ENCODE data around the gene MANF. TPM values are rescaled to one million over a fixed set of nuclear protein-coding genes. Genes with fewer than 3 reads are reported as not detected.

The MANF gene
- total and polyA plus RNA-seq, 10 donors = 31.8 to 85.8 (median 47.7) TPM

- Histone ChIP-seq H3K36me3 (no peaks in the 10 kb centered on the region), H3K9me3 (peaks cover 0 to 4% (median 0%) of the 10 kb centered on the region in 8 donors), H3K27ac (no peak overlapping the region), H3K27me3 (replicated peaks in 1 of 7) (peaks cover 0 to 5% (median 0%) of the 10 kb centered on the region in 7 donors), H3K4me3 (no peak overlapping the region), H3K4me1 (no peaks in the 10 kb centered on the region)
- WGBS, 5 donors = 86 to 96% (median 90%) methylated on average over 1 of the region's 1 CpG
- intact Hi-C loops (cut with DNase I; ENCODE audit: low total_unique reads) = no loop called here
- TF ChIP-seq CTCF (IDR thresholded peaks at IDR 0.05 in 8 of 11, conservative IDR thresholded peaks at IDR 0.05 in 3 of 11) (no peak), POLR2A (IDR thresholded peaks at IDR 0.05) (no peak), POLR2AphosphoS5 (IDR thresholded peaks at IDR 0.05) (no peak)
- DNase-seq = no peak
These were observed 34.3 kb upstream of the MANF start for GRCh38 chr3:51350751-51351150.

GRCh38 chr3:51353131-51353530 lies 32.0 kb upstream of the MANF start:
- Histone ChIP-seq H3K9me3 (no peaks in the 10 kb centered on the region), H3K4me1 (no peaks in the 10 kb centered on the region), H3K4me3 (no peak overlapping the region), H3K36me3 (no peaks in the 10 kb centered on the region), H3K27ac (no peak overlapping the region), H3K27me3 (replicated peaks in 1 of 7) (peaks cover 0 to 5% (median 0%) of the 10 kb centered on the region in 7 donors)
- TF ChIP-seq POLR2A (IDR thresholded peaks at IDR 0.05) (no peak), POLR2AphosphoS5 (IDR thresholded peaks at IDR 0.05) (no peak), CTCF (IDR thresholded peaks at IDR 0.05 in 8 of 11, conservative IDR thresholded peaks at IDR 0.05 in 3 of 11) (no peak)
- DNase-seq = no peak
- WGBS, 5 donors = 88 to 95% (median 90%) methylated on average over 4 of the region's 4 CpGs
- intact Hi-C loops (cut with DNase I; ENCODE audit: low total_unique reads) = no loop called here

GRCh38 chr3:51353691-51354090 lies 31.4 kb upstream of the MANF start:
- H3K4me3 ChIP-seq = no peak overlapping the region
- no peak for TF ChIP-seq CTCF (IDR thresholded peaks at IDR 0.05 in 8 of 11, conservative IDR thresholded peaks at IDR 0.05 in 3 of 11)
- no peak for TF ChIP-seq POLR2A (IDR thresholded peaks at IDR 0.05)
- no peak for TF ChIP-seq POLR2AphosphoS5 (IDR thresholded peaks at IDR 0.05)
- no peak for DNase-seq
- WGBS, 5 donors = 38 to 60% (median 42%) methylated on average over 1 of the region's 1 CpG
- H3K36me3 ChIP-seq = no peaks in the 10 kb centered on the region
- H3K27ac ChIP-seq = no peak overlapping the region
- H3K4me1 ChIP-seq = no peaks in the 10 kb centered on the region
- intact Hi-C loops (cut with DNase I; ENCODE audit: low total_unique reads) = no loop called here
- H3K27me3 ChIP-seq (replicated peaks in 1 of 7) = peaks cover 0 to 5% (median 0%) of the 10 kb centered on the region in 7 donors
- no peaks in the 10 kb centered on the region for H3K9me3 ChIP-seq

GRCh38 chr3:51354172-51354571 lies 30.9 kb upstream of the MANF start:
- no peaks in the 10 kb centered on the region for H3K4me1 ChIP-seq
- H3K9me3 ChIP-seq = no peaks in the 10 kb centered on the region
- no peak overlapping the region for H3K4me3 ChIP-seq
- H3K36me3 ChIP-seq = no peaks in the 10 kb centered on the region
- TF ChIP-seq POLR2A (IDR thresholded peaks at IDR 0.05) (no peak), CTCF (IDR thresholded peaks at IDR 0.05 in 8 of 11, conservative IDR thresholded peaks at IDR 0.05 in 3 of 11) (no peak), POLR2AphosphoS5 (IDR thresholded peaks at IDR 0.05) (no peak)
- no peak for DNase-seq
- 74 to 95% (median 92%) methylated on average over 2 of the region's 2 CpGs for WGBS, 5 donors
- no peak overlapping the region for H3K27ac ChIP-seq
- H3K27me3 ChIP-seq (replicated peaks in 1 of 7) = peaks cover 0 to 2% (median 0%) of the 10 kb centered on the region in 7 donors
- intact Hi-C loops (cut with DNase I; ENCODE audit: low total_unique reads) = no loop called here
